HepG2 (cell line): ENCODE data around the gene ANKRD13D. TPM values are rescaled to one million over a fixed set of nuclear protein-coding genes. Genes with fewer than 3 reads are reported as not detected.

Experiments used
- ASH2L ChIP-seq: fragments of 300-600, 200-600 bp; sonication (generic); IDR thresholded peaks from 2 replicates; pipeline ENCODE4 v1.7.0; 2017; ENCODE audit warnings: low read depth, mild to moderate bottlenecking, moderate library complexity, mixed read lengths, low read length; ENCODE audit not compliant: insufficient read length
- ATF7-NPFF ChIP-seq: sonication (generic); formaldehyde crosslinking; IDR thresholded peaks from 2 replicates; pipeline ENCODE4 v1.8.1; 2023; ENCODE audit warnings: mild to moderate bottlenecking, low read depth, missing genetic modification reagents, moderate library complexity
- GABPB1 ChIP-seq: IDR thresholded peaks from 2 replicates; pipeline ENCODE4 v1.6.1; 2016; ENCODE audit warnings: mild to moderate bottlenecking, missing genetic modification reagents, moderate library complexity, missing compliant biosample characterization
- GMEB2 ChIP-seq: IDR thresholded peaks from 2 replicates; pipeline ENCODE4 v1.6.1; 2016; ENCODE audit warnings: missing biosample characterization, missing genetic modification reagents, low read depth
- GTF3A ChIP-seq: sonication (generic); formaldehyde crosslinking; conservative IDR thresholded peaks from 2 replicates; pipeline ENCODE4 v1.4.0; 2020; ENCODE audit warnings: mild to moderate bottlenecking, missing genetic modification reagents
- HOXA3 ChIP-seq: sonication (generic); formaldehyde crosslinking; IDR thresholded peaks from 2 replicates; pipeline ENCODE4 v1.5.0; 2020; ENCODE audit warnings: missing genetic modification reagents
- JDP2 ChIP-seq: sonication (generic); formaldehyde crosslinking; IDR thresholded peaks from 2 replicates; pipeline ENCODE4 v1.8.1; 2022; ENCODE audit warnings: missing genetic modification reagents, borderline replicate concordance
- KDM2A ChIP-seq: sonication (generic); formaldehyde crosslinking; IDR thresholded peaks from 2 replicates; pipeline ENCODE4 v1.4.0; 2020; ENCODE audit warnings: low read depth, missing genetic modification reagents, borderline replicate concordance
- MAFF ChIP-seq: IDR thresholded peaks from 2 replicates; pipeline ENCODE4 v1.6.1; 2011; ENCODE audit warnings: low read depth, low read length, improper control_type of control experiment
- MXI1 ChIP-seq: IDR thresholded peaks from 3 replicates; pipeline ENCODE4 v1.6.1; 2012; ENCODE audit warnings: low read depth, low read length, inconsistent platforms, borderline replicate concordance
- MYC ChIP-seq: sonication (generic); formaldehyde crosslinking; IDR thresholded peaks from 2 replicates; pipeline ENCODE4 v1.9.0; 2021; ENCODE audit warnings: missing genetic modification reagents, borderline replicate concordance
- MYPOP ChIP-seq: sonication (generic); formaldehyde crosslinking; IDR thresholded peaks from 2 replicates; pipeline ENCODE4 v1.8.1; 2023; ENCODE audit warnings: mild to moderate bottlenecking, moderate library complexity, missing genetic modification reagents
- NR2F6 ChIP-seq, 2 experiments: IDR thresholded peaks; 2 replicates each; pipeline ENCODE4 v1.6.1; 2016; ENCODE audit warnings: antibody characterized with exemption in 1 of 2, mild to moderate bottlenecking in 1 of 2
- ZBTB25 ChIP-seq: IDR thresholded peaks from 2 replicates; pipeline ENCODE4 v1.6.1; 2018; ENCODE audit warnings: missing genetic modification reagents
- ZBTB44 ChIP-seq: sonication (generic); formaldehyde crosslinking; IDR thresholded peaks from 2 replicates; pipeline ENCODE4 v1.4.0; 2020; ENCODE audit warnings: missing genetic modification reagents
- ZNF251 ChIP-seq: sonication (generic); formaldehyde crosslinking; IDR thresholded peaks from 2 replicates; pipeline ENCODE4 v1.9.0; 2021; ENCODE audit warnings: mild to moderate bottlenecking, missing genetic modification reagents
- ZNF691 ChIP-seq: sonication (generic); formaldehyde crosslinking; IDR thresholded peaks from 2 replicates; pipeline ENCODE4 v1.4.0; 2020; ENCODE audit warnings: missing genetic modification reagents, low read depth, mild to moderate bottlenecking, borderline replicate concordance
- polyA plus RNA-seq, 8 experiments: library from polyadenylated mRNA; depleted of rRNA in 3 of 8; stranded (reverse) in 7 of 8; unstranded in 1 of 8; fragments of >200 nt; fragmentation: Illumina TruSeq in 4 of 8; extraction: Trizol in 4 of 8; gene quantifications; 2 replicates each; pipeline versions ENCODE4 v1.2.1 to v1.2.3, GENCODE V29; 2011 to 2016; ENCODE audit warnings: low read depth in 4 of 8, missing spikeins in 1 of 8, mixed read lengths in 1 of 8; ENCODE audit not compliant: insufficient read depth in 1 of 8
- total RNA-seq, 5 experiments: library from RNA; depleted of rRNA; stranded (reverse); fragments of >200 nt; fragmentation: Illumina TruSeq; extraction: Trizol; gene quantifications; 2 replicates each; pipeline ENCODE4 v1.2.3, GENCODE V29; 2016; ENCODE audit warnings: low read depth in 1 of 5
- TF ChIP-seq, protein P1 (sequence below): fragments of 450-650 bp; IDR thresholded peaks from 2 replicates; pipeline ENCODE4 v1.6.1; 2016

ANKRD13D gene
- total and polyA plus RNA-seq, 2 of the 13 experiments (the other 11 are each of a cell fraction or from before 2014, with no cell fraction given): 18.6 to 27.3 TPM

DNA sequence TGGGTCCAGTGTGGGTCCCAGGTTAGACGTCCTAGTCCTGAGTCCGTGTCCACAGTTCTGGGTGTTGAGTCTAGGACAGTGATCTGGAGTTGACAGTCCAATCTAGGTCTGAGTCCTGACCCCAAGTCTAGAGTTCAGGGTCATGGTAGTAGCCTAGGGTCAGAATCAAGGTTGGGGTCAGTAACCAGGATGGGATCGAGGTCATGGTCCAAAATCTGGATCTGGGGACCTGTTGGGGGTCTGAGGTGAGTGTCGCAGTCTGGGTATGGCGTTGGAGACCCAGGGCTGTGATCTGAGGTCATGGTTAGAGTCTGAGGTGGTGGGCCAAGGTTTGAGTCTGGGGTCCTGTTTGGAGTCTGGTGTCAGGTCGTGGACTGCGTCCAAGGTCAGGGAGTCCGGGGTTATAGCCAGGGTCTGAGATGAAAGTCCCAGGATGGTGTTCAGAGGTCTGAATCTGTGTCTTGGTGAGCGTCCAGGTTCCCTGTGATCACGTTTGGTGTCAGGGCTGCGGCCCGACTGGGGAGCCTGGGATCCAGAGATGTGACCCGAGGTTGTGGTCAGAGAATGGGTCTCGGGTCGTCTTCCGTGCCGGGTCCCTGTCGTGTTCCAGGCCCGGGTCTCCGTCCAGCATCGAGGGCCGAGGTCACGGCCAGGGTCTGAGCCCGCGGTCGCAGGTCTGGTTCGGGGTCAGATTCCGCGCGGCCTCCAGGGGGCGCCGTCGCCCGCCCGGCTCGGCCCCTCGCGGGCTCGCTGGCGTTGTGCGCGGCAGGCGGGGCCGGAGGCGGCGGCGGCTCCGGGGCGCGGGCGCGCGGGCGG, 23.3 kb upstream of the ANKRD13D start (continued):
- TF ChIP-seq ZBTB44 (no peak), ATF7-NPFF (peak; percentile 45; the same call in 1 of the 2 replicates), NR2F6 (IDR thresholded peaks at IDR 0.05) (0 out of 2 replicates have a peak, but pooled peaks have one; percentile 2), NR2F6 (CRISPR knock-in tag; IDR thresholded peaks at IDR 0.05) (peak; percentile 76; the same call in 1 of the 2 replicates), JDP2 (CRISPR knock-in tag) (no peak), GABPB1 (peak; percentile 49; the same call in 1 of the 2 replicates), MAFF (no peak), GMEB2 (no peak), MXI1 (no peak), ASH2L (peak; percentile 22), ZNF251 (CRISPR knock-in tag) (no peak), KDM2A (peak; percentile 59; the same call in 1 of the 2 replicates), MYC (CRISPR knock-in tag) (peak; percentile 35; the same call in 1 of the 2 replicates), ZNF691 (peak; percentile 20; the same call in 1 of the 2 replicates), HOXA3 (CRISPR knock-in tag) (peak; percentile 50; the same call in 1 of the 2 replicates), GTF3A (CRISPR knock-in tag) (0 out of 2 replicates have a peak, but pooled peaks have one; percentile 13), ZBTB25 (CRISPR knock-in tag) (peak; percentile 36; the same call in 1 of the 2 replicates), MYPOP (CRISPR knock-in tag) (0 out of 2 replicates have a peak, but pooled peaks have one; percentile 29)
- TF ChIP-seq, protein P1, sequence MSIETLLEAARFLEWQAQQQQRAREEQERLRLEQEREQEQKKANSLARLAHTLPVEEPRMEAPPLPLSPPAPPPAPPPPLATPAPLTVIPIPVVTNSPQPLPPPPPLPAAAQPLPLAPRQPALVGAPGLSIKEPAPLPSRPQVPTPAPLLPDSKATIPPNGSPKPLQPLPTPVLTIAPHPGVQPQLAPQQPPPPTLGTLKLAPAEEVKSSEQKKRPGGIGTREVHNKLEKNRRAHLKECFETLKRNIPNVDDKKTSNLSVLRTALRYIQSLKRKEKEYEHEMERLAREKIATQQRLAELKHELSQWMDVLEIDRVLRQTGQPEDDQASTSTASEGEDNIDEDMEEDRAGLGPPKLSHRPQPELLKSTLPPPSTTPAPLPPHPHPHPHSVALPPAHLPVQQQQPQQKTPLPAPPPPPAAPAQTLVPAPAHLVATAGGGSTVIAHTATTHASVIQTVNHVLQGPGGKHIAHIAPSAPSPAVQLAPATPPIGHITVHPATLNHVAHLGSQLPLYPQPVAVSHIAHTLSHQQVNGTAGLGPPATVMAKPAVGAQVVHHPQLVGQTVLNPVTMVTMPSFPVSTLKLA: no peak
